ENCODE measurements around the gene PARD3.
A peak's percentile ranks its signal among the peaks of the same experiment; 100 is the strongest.

PARD3 gene

GRCh38 chr10:34726862-34727261, 88.2 kb downstream of the PARD3 start:
- Histone ChIP-seq H4K20me1 (ENCODE audit: insufficient read depth) (peaks cover 9% of the 10 kb centered on the region), H3K27ac (no peak overlapping the region), H3K4me2 (no peak overlapping the region)

GRCh38 chr10:34723750-34724149, 91.3 kb downstream of the PARD3 start:
- Histone ChIP-seq H2AFZ (ENCODE audit: low read depth) (no peak overlapping the region), H3K4me1 (ENCODE audit: low read depth, poor library complexity, severe bottlenecking) (peaks cover 47% of the 10 kb centered on the region), H3K9ac (no peak overlapping the region), H3K4me3 (IDR thresholded peaks at IDR 0.05; ENCODE audit: insufficient read depth, low read depth, low read length) (no peak overlapping the region), H3K4me2 (no peak overlapping the region), H3K27me3 (ENCODE audit: insufficient read depth, low read depth) (no peaks in the 10 kb centered on the region; the same call in 1 of the 2 replicates), H3K36me3 (ENCODE audit: insufficient read depth) (no peaks in the 10 kb centered on the region), H4K20me1 (ENCODE audit: insufficient read depth) (peaks cover 14% of the 10 kb centered on the region), H3K79me2 (ENCODE audit: insufficient read depth, low read depth) (peaks cover 18% of the 10 kb centered on the region; the same call in 1 of the 2 replicates), H3K27ac (no peak overlapping the region)
- peak; percentile 28; the same call in 1 of the 2 replicates for TF ChIP-seq CTCF (conservative IDR thresholded peaks at IDR 0.05; ENCODE audit: low read depth, low read length)

More at GRCh38 chr10:34726862-34727261, 88.2 kb downstream of the PARD3 start:
- peaks cover 32% of the 10 kb centered on the region for H3K4me1 ChIP-seq (ENCODE audit: low read depth, poor library complexity, severe bottlenecking)
- no peak overlapping the region for H3K4me3 ChIP-seq (IDR thresholded peaks at IDR 0.05; ENCODE audit: insufficient read depth, low read depth, low read length)
- no peaks in the 10 kb centered on the region for H3K36me3 ChIP-seq (ENCODE audit: insufficient read depth)
- no peak overlapping the region for H2AFZ ChIP-seq (ENCODE audit: low read depth)
- no peak overlapping the region for H3K9ac ChIP-seq
- H3K27me3 ChIP-seq (ENCODE audit: insufficient read depth, low read depth): no peaks in the 10 kb centered on the region
- peaks cover 25% of the 10 kb centered on the region; the same call in 1 of the 2 replicates for H3K79me2 ChIP-seq (ENCODE audit: insufficient read depth, low read depth)
- no peak for TF ChIP-seq CTCF (conservative IDR thresholded peaks at IDR 0.05; ENCODE audit: low read depth, low read length)

GRCh38 chr10:34722404-34722803, 92.7 kb downstream of the PARD3 start:
- Histone ChIP-seq H3K27ac (no peak overlapping the region), H3K4me1 (ENCODE audit: low read depth, poor library complexity, severe bottlenecking) (peaks cover 54% of the 10 kb centered on the region), H3K4me3 (IDR thresholded peaks at IDR 0.05; ENCODE audit: insufficient read depth, low read depth, low read length) (no peak overlapping the region), H3K79me2 (ENCODE audit: insufficient read depth, low read depth) (peaks cover 9% of the 10 kb centered on the region; the same call in 1 of the 2 replicates), H3K9ac (no peak overlapping the region), H3K36me3 (ENCODE audit: insufficient read depth) (no peaks in the 10 kb centered on the region), H3K4me2 (no peak overlapping the region), H4K20me1 (ENCODE audit: insufficient read depth) (peaks cover 22% of the 10 kb centered on the region), H2AFZ (ENCODE audit: low read depth) (no peak overlapping the region), H3K27me3 (ENCODE audit: insufficient read depth, low read depth) (no peaks in the 10 kb centered on the region; the same call in 1 of the 2 replicates)
- no peak for TF ChIP-seq CTCF (conservative IDR thresholded peaks at IDR 0.05; ENCODE audit: low read depth, low read length)

GRCh38 chr10:34721208-34721840, 93.8 kb downstream of the PARD3 start:
- Histone ChIP-seq H3K27me3 (ENCODE audit: insufficient read depth, low read depth) (no peaks in the 10 kb centered on the region; the same call in 1 of the 2 replicates), H3K4me1 (ENCODE audit: low read depth, poor library complexity, severe bottlenecking) (peaks cover 58% of the 10 kb centered on the region), H3K4me2 (peak overlapping the region; percentile 77), H3K36me3 (ENCODE audit: insufficient read depth) (no peaks in the 10 kb centered on the region), H4K20me1 (ENCODE audit: insufficient read depth) (peaks cover 32% of the 10 kb centered on the region), H3K27ac (no peak overlapping the region), H3K79me2 (ENCODE audit: insufficient read depth, low read depth) (peaks cover 9% of the 10 kb centered on the region; the same call in 1 of the 2 replicates), H2AFZ (ENCODE audit: low read depth) (no peak overlapping the region), H3K9ac (no peak overlapping the region), H3K4me3 (IDR thresholded peaks at IDR 0.05; ENCODE audit: insufficient read depth, low read depth, low read length) (no peak overlapping the region)
- no peak for TF ChIP-seq CTCF (conservative IDR thresholded peaks at IDR 0.05; ENCODE audit: low read depth, low read length)

Data from KMS-11 (cell line).